Smooth muscle cell of the brain vasculature (primary cell): ENCODE data around the gene TNKS1BP1.
"Not testable (repeated sequence)": the region's sequence is repeated elsewhere in the genome, so short reads cannot be mapped to it uniquely, and the experiment has no call there.

Experiments used
- DNase-seq: peaks from one replicate; pipeline ENCODE4 v3.0.0-alpha.2; 2012; ENCODE audit warnings: low read depth, low spot score

Gene TNKS1BP1

DNA sequence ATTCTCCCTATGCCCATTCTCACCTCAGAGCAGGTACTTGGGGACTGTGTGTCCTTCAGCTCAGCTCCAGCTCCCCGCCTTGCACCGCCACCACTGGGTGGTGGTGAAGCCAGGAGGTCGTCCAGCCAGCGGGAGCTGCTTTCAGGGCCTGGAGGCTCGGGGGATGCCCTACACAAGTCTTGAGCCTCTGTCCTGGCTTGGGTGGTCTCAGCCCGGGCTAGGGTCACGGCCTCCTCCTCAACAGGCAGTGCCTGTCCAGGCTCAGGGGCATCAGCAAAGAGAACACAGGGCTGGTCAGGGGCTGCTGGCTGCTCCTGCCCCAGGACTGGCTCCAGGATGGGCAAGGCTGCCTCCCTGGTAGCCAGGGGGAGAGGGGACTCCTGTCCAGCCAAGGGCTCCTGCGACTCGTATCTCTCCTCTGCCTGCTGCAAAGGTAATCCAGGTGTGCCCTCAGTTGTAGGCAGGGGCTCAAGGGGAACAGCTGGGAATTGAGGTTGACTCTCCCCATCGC lies 12.2 kb downstream of the TNKS1BP1 start:
- no peak for DNase-seq

DNA sequence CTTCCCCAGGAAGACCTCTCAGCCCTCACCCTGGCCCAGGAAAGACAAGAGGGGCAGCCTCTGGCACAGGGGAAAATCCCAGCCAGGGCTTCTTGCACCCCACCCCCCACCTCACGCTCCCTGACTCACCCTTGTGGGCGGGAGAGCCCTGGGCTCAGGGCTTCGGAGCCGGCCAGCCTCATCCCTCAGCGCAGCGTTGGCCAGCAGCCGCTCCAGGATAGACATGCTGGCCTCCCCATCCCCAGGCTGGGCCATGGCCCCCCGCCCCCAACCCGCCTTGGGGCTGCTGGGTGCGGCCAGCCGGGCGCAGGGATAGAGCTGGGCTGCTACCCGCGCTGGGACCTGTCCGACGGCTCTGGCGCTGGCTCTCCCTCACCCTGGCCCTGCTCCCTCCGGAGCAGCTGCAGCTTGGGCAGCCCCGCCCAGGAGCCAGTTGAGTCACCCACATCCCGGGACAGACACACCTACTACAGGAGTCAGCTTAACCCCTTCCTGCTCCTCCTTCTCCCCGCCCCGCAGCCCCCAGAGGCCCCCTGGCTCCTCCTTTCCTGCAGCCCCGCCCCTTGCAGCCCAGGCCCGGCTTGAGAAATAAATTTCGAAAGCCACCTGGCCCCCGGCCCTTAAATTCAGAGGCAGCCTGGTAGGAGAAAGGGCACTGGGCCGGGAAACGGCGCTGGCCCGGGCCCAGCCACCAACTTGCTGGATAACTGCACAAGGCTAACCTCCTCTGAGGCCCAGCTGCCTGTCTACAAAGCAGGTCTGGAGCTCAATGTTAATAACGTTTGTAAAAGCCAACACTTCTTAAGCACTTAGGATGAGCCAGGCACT lies 13.4 kb downstream of the TNKS1BP1 start:
- peak; percentile 75 for DNase-seq

GRCh38 chr11:57310630-57311086 lies 14.1 kb downstream of the TNKS1BP1 start:
- no peak for DNase-seq

DNA sequence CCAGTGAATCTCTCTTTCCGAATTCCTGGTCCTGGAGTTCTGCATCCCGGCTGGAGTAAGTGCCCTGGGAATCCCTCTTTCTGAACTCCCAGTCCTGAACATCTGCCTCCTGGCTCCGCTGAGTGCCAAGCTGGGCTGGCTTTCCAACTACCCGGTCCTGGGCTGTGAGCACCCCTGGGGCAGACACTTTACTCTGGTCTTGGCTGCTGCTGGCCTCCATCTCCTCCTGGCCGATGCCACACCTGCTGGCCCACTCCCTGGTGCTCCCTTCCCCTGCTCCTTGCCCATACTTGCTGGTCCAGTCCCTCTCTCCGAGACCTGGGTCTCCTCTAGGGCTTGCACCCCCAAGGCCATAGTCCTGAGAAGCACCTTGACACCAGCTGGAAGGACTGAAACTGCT lies 14.7 kb downstream of the TNKS1BP1 start:
- no peak for DNase-seq

DNA sequence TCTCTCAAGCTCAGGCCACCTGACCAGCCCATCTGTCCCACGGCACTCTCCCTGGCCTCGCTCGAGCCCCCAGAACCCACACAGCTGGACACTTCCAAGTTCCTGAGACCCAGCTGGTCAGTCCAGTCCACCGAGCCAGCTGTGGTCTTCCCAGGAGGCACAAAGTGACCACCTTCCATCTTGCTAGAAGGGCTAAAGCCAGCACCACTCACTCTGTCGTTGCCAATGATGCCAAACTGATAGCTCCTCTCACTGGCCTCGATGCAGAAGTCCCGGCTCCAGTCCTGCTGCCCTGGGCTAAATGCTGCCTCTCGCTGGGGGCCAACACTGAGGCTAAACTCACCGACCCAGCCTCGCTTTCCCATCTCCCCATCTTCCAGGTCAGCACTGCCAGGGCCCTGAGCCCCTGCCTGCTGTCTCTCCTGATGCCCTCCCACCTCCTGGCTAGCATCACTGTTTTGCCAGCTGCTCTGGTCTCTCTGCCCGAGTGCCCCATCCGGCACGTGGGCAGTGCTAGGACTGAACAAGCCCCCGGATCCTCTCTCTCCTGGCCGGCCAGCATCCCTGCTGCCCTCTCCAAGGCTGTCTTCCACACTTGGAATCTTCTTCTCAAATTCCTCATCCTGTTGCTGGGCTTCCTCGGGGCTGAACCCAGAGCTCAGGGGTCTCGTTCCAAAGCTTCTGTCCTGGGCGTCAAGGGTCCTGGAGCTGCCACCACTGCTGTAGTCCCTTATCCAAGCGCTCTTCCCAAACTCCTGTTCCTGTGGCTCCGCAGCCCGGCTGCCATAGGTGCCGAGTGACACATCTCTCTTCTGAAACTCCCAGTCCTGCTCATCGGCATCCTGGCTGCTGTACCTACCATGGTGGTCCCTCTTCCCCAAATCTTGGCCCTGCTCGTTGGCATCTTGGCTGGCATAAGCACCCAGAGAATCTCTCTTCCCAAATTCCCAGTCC lies 15.4 kb downstream of the TNKS1BP1 start:
- no peak for DNase-seq

DNA sequence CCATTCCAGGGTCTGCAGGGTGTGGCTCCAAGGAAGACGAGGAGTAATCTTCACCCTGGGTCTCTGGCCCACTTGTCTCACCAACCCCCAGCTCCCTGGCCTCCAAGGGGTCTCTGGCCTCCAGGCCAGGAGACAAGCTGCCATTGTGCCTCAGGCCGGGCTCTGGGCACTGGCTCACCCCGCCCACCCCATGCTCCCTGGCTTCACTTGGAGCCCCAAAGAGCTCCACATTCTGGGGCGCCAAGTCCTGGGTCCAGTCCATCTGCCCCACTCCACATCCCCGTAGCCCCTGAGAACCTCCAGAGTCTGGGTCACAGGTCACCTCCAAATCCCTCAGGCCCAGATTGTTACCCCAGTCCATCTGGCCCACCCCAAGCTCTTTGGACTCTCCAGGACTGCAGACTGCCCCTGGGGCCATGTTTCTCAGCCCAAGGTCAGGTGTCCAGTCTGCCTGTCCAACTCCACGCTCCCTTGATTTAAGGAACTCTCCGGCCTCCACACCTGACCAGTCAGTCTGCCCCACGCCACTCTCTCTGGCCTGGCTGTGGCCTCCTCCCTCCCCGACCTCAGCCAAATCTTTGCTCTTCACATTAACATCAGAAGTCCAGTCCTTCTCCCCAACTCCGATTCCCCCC lies 16.2 kb downstream of the TNKS1BP1 start:
- no peak for DNase-seq

DNA sequence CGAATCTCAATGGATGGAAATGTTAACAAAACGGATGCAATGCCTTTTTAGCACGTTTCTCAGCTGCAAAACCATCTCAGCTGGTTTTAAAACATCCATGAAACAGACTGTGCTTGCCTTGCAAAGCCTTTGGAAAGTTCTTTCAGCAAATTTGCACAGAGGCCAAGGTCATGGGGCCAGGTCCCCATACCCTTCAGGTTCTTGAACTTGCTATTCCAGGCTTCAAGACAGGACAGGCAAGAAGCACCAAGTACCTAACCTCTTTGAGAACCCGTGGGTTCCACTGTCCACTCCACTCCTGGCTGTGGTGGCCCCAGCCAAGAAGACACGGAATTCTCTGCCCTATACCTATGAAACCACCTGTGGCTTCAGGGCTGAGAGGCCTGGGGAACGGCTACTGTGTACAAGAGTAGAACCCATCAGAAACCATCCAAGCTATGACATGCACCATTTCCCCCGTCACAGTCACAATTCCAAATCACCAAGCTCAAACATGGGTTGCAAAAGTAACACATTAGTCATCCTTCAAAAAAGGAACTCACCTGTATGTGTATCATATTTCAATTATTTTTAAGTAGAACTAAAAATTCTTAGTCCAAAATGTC lies 17.0 kb downstream of the TNKS1BP1 start:
- DNase-seq, result no peak

- DNase-seq, result no peak
These were observed 17.7 kb downstream of the TNKS1BP1 start for GRCh38 chr11:57306940-57307565.

DNA sequence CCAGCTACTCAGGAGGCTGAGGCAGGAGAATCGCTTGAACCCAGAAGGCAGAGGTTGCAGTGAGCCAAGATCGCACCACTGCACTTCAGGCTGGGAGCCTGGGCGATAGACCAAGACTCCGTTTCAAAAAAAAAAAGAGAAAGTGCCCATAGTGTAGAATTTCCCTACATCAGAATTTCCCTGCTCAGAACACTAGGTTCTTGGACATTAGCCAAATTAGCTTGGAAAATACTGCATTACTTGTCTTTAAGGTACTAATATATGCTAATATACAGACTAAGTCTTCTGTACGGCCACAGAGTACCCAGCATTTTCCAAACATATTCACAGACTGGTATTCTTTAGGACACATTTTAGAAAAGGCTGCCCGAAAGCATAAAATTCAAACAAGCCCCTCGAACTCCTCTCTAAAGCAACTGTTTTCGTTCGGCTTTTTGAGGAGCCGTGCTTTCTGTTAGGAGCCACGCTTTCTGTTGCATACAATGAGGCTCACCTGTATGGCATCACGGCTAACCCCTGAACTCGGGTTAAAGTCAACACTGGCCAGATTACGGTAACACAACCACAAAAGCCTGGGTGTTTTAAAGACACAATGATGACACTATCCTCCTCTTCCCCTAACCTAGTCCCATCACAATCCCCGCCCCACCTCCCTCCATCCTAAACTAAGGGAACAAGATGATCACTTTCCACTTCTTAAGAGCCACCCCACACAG lies 18.4 kb downstream of the TNKS1BP1 start:
- no peak for DNase-seq

DNA sequence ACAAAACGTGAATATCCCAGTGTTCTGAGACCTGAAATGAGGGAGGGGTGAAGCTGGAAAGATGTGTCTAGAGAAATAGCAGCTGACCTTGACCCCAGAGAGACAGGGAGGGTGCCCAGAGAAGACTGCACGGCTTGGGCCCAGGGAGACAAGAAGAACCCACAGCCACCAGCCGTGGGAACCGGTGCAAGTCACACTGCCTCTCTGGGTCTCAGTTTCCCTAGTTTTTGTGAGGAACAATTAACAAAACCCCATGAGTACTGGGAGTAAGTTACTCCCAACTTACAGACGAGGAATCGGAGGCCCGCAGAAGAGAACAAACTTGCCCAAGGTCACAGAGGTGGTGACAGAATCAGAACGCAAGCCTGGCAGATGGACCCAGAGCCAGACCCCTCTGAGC lies 19.2 kb downstream of the TNKS1BP1 start:
- no peak for DNase-seq

DNA sequence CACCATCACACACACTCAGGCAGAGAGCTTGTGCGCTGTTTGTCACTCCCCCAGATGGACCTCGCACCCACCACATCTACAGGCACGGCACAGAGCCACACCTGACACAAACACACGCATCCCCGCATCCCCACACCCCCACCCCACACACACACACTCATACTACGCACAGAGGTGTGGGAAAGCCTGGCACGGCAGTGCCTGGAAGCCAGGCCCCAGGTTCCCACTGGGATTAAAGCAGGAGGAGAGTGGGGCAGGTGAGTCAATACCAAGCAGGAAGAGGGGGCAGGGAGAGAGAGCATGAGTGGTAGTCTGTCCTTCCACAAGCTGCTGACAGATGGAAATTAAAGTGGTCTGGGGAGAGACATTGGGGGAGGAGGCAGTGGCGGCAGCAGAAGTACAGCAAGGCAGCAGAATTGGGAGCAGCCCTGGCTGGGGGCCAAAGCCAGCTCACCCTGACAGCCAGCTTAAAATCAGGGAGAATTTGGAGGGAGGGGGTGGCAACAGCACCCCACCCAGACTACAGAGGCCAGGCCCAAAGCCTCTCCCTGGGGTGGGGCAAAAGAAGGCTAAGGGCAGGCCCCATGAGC lies 20.7 kb downstream of the TNKS1BP1 start:
- DNase-seq, result no peak

GRCh38 chr11:57303280-57303989 lies 21.3 kb downstream of the TNKS1BP1 start:
- no peak for DNase-seq

DNA sequence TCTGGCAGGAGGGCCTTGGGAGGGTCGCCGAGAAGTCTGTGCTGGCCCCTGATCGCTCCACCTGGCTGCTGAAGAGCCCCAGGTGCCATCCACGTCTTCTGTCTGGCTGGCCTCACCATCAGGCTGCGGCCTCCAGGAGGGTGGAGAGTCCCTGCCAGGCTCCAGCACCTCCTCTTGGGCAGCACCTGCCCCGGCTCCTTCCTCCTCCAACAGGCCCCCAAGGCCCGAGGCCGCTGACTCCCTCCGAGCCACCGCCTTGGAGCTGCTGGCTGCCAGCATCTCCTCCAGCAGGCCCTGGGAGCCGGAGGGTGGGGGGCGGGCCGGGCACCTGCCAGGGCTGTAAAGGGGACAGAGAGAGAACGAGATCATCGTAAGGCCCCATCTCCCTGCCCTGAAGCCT lies 22.3 kb downstream of the TNKS1BP1 start:
- no peak for DNase-seq

- DNase-seq, result no peak
These were observed 22.9 kb downstream of the TNKS1BP1 start for GRCh38 chr11:57301711-57302423.

- DNase-seq, result no peak
These were observed 24.0 kb downstream of the TNKS1BP1 start for GRCh38 chr11:57300785-57301184.

DNA sequence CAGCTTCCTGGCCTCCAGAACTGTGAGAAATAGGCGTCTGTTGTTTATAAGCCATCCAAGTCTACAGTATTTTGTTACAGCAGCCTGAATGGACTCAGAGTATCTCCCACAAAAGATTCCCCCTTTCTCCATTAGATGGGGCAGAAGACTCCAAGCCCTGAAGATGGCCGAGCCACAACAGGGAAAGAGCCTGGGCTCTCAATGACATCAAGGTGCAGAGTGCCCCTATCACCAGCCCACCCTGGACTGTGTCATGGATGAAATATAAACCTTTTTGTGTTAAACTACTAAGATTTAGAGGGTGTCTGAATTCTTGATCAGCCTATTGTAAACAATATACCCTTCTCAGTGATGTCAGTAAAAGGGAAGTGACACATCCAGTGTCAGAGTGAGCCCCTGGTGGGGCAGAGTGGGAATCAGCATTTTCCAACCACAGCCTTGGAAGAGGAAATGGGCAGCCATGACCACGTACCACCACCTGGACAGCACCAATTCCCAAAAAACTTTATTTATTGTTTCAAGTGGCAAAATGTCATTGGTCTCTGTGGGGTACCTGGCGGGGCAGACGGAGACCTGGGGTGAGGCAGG lies 25.5 kb downstream of the TNKS1BP1 start:
- no peak for DNase-seq

- DNase-seq, result no peak
These were observed 27.5 kb downstream of the TNKS1BP1 start for GRCh38 chr11:57297221-57297620.

GRCh38 chr11:57296205-57296604 lies 28.5 kb downstream of the TNKS1BP1 start:
- not testable (repeated sequence) for DNase-seq
